ENCODE measurements around the gene AHCYL1. TPM values are rescaled to one million over a fixed set of nuclear protein-coding genes. Genes with fewer than 3 reads are reported as not detected.

Gene AHCYL1
- total and polyA plus RNA-seq, 2 donors (not counting 1 experiment from before 2014, with no cell fraction given), result 24.3 to 51.4 TPM

- ChIA-PET POLR2A (interaction anchor here (0.6 to 1.8 kb wide), 11 partner anchors 10 to 487 kb away, joined by 3 to 26 read pairs (median 4); partner anchors contain the start of genes GSTM4 and RBM15), CTCF (interaction anchor here (0.8 to 9.6 kb wide), 16 partner anchors 10 to 486 kb away, joined by 3 to 67 read pairs (median 5); partner anchors contain the start of genes AHCYL1, GNAI3 and RBM15)
- Histone ChIP-seq H3K27me3 (replicated peaks in 1 of 4; ENCODE audit: control extremely low read depth in 1 of 4, control insufficient read depth in 3 of 4, insufficient read depth in 4 of 4, low read length in 3 of 4) (no peaks in the 10 kb centered on the region), H3K79me2 (ENCODE audit: control insufficient read depth, insufficient read depth, low read length) (peaks cover 33% of the 10 kb centered on the region), H3K4me3 (ENCODE audit: control extremely low read depth in 1 of 5, extremely low read depth in 1 of 5, insufficient read depth in 1 of 5, low read depth in 2 of 5, low read length in 4 of 5) (peak within 1 kb of the TSS; percentile 71 to 99 (median 93)), H3K4me2 (replicated peaks; ENCODE audit: low read depth, low read length, poor library complexity, severe bottlenecking) (peak within 1 kb of the TSS; percentile 94), H3K9me3 (ENCODE audit: control extremely low read depth in 1 of 3, control insufficient read depth in 2 of 3, insufficient read depth in 1 of 3, low read length in 2 of 3) (no peaks in the 10 kb centered on the region), H3K9ac (ENCODE audit: low read length) (peak within 1 kb of the TSS; percentile 99), H2AFZ (ENCODE audit: insufficient read depth, low read depth, low read length, poor library complexity, severe bottlenecking) (peak within 1 kb of the TSS; percentile 98), H3K27ac (ENCODE audit: low read length in 2 of 2) (peak within 1 kb of the TSS; percentile 76 to 95), H3K36me3 (replicated peaks in 1 of 2; ENCODE audit: control extremely low read depth in 1 of 2, control insufficient read depth in 1 of 2, extremely low read depth in 1 of 2, insufficient read depth in 2 of 2, low read length in 1 of 2) (peaks cover 1 to 24% of the 10 kb centered on the region in 2 experiments), H4K20me1 (ENCODE audit: control insufficient read depth, insufficient read depth, low read length, poor library complexity, severe bottlenecking) (no peaks in the 10 kb centered on the region), H3K4me1 (ENCODE audit: control insufficient read depth in 2 of 2, insufficient read depth in 2 of 2, low read length in 2 of 2) (peaks cover 25 to 31% of the 10 kb centered on the region in 2 donors)
- no peaks in the 10 kb centered on the region for H3K9me3 Mint-ChIP-seq (ENCODE audit: insufficient read depth)
- peaks cover 43% of the 10 kb centered on the region for H3K4me1 Mint-ChIP-seq
- H3K4me3 Mint-ChIP-seq, result peak within 1 kb of the TSS; percentile 97
- peak; percentile 93 for ATAC-seq (ENCODE audit: low read depth)
- intact Hi-C loops (cut with micrococcal nuclease), result loop anchor here (1.0 to 5.0 kb wide), 6 partner anchors 23 to 928 kb away; partner anchors contain the start of genes AHCYL1, GNAI3, LAMTOR5 and LRIF1
- under 1% methylated on average over 66 of the region's 66 CpGs for WGBS (ENCODE audit: insufficient coverage)
- H3K27me3 Mint-ChIP-seq, result no peaks in the 10 kb centered on the region
- TF ChIP-seq EZH2 (IDR thresholded peaks at IDR 0.05; ENCODE audit: borderline replicate concordance, insufficient read depth, low read depth, low read length, poor library complexity, severe bottlenecking) (no peak), CTCF (IDR thresholded peaks at IDR 0.05) (no peak)
- peak within 1 kb of the TSS; percentile 93 for H3K27ac Mint-ChIP-seq
- DNase-seq, result peak; percentile 96
Observed at GRCh38 chr1:110034451-110035235, 50.1 kb downstream of the AHCYL1 start, which contains the start of gene STRIP1. Gene STRIP1, plus strand, starts transcription at chr1:110034624. Its CDS starts 14 bp downstream, at chr1:110034638.

Measured in B cell (primary cell).